ENCODE data around the gene SUGP1. TPM values are rescaled to one million over a fixed set of nuclear protein-coding genes. Genes with fewer than 3 reads are reported as not detected.

Gene SUGP1
- total RNA-seq, 1 donor from 2014 or later = 26.5 TPM

Other genes with a start within 250 kb of the SUGP1 start
- 18.7 TPM for gene TMEM161A, start 182.0 kb downstream of the SUGP1 start, total RNA-seq
- 1.4 TPM for gene MEF2B, start 150.2 kb downstream of the SUGP1 start, total RNA-seq
- gene BORCS8, start 128.4 kb downstream of the SUGP1 start, total RNA-seq = 18.4 TPM
- 72.9 TPM for gene RFXANK, start 128.3 kb downstream of the SUGP1 start, total RNA-seq
- 14.8 TPM for gene NR2C2AP, start 117.1 kb downstream of the SUGP1 start, total RNA-seq
- not detected for gene NCAN, start 108.6 kb downstream of the SUGP1 start, total RNA-seq
- gene TM6SF2, start 47.2 kb downstream of the SUGP1 start, total RNA-seq = not detected
- gene MAU2, start 320 bp upstream of the SUGP1 start, total RNA-seq = 33.4 TPM
- 58.9 TPM for gene GATAD2A, start 85.2 kb upstream of the SUGP1 start, total RNA-seq
- gene TSSK6, start 195.0 kb upstream of the SUGP1 start, total RNA-seq = 1.4 TPM
- 314 TPM for gene NDUFA13, start 195.7 kb upstream of the SUGP1 start, total RNA-seq
- 1.00 TPM for gene YJEFN3, start 208.4 kb upstream of the SUGP1 start, total RNA-seq
- not detected for gene CILP2, start 217.8 kb upstream of the SUGP1 start, total RNA-seq

Measured in esophagus mucosa (tissue), 1 donor.